Ammon's horn (tissue), 1 donor: ENCODE results near the gene EDDM3A.
"Not testable (repeated sequence)": the region's sequence is repeated elsewhere in the genome, so short reads cannot be mapped to it uniquely, and the experiment has no call there.

Source experiments
- DNase-seq: peaks from one replicate; pipeline ENCODE4 v3.0.0-alpha.2; 2016; ENCODE audit warnings: low spot score

EDDM3A gene

DNA sequence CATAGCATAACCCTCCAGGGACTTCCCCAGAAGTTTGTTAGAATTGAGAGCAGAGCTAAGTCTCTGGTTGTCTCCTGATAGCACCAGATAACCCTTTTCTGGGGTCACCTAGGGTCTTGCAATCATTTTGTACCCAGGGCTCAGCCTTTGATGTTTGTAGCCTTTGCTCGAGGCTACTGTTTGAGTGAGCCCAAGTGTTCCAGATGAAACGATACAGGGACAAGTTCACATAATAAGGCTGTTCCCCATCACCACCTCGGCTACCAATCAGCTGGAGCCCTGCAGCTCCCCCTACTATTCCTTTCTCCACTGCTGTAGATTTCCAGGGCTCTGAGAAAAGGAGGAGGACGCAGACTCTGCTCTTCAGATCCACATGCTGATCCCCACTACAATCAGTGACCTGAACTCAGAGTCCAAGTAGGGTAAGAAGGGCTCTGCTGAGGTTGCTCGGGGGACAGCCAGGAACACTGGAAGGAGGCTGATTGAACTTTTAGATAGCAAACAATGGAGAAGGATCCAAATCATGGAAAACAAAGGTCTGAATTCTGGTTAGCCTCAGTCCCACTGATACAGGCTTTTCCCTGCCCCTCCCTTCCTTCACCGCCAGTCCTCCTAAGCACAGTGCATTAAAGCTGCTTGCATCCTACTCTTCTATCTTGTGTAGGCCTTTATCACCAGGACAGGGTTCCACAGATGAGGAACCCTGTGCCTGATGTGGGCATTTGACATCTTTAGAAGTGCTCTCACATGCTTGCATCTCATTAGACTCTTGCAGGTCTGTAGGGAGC is at the start of gene EDDM3A:
Gene EDDM3A (plus strand): TSS at position 317 of the 788 bp plus-strand sequence. CDS start 1,694 bp downstream, outside the sequence.
- DNase-seq: no peak

DNA sequence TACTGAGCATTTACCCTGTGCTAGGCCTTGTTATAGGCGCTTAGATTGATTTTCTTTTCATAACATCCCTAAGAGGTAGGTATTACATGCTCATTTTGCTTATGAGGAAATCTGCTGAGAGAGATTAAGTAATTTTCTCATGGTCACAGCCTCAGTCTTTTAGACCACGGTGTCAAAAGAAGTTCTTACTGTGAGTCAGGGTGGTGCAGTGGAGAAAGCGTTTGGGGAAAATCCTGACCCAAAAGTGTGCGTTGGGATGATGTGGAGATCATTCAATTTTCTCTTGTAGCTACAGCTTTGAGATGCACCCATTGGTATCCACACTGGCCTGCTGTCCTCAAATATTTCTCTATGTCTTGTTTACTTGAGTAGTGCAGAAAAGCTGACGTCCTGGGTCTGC is 48.9 kb upstream of the EDDM3A start:
- no peak for DNase-seq

DNA sequence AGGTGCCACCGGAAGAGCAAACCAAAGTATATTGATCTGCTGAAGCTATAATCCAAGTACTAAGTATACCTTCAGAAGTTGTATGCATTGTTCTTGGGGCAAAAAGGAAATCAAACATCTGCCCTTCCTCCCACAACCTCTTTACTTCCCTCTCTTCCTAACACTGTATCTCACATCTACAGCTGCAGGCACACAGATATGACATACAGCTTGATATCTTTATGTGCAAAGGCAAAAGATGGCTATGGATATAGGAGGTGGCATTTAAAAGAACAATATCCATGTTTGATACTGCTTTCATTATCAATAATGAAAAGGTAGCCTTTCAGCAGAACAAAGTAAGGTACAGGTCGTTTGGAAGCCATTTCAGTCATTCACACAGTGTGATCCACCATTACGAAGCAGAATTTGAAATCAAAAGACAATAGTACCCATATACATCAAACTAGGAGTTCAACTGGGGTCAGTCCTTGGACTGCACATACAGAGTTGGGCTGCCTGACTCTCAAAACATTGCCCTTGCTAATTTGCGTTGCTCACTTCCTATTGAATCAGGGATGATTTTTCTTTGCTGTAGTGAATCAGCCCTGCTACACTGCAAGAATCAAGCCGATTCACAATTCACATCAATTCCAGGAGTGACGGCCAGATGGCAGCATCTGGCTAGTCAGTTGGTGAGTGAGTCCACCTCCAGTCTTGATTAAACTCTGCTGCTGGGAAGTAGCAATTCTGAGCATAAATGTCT is 48.2 kb upstream of the EDDM3A start:
- DNase-seq: peak; percentile 89

DNA sequence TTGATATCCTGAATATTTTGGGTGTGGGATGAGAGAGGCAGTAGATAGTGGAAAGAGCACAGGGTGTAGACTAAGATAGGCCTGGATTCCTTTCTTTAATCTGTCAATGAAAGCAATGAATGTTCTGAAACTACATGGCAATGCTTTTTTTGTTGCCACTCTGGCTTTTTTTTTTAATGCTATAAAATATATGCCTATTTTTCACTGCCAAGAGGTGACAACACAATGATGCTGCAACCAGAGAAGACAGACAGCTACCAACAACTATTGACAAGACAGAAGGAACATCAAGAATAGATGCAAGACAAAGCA is 47.7 kb upstream of the EDDM3A start:
- DNase-seq: no peak

DNA sequence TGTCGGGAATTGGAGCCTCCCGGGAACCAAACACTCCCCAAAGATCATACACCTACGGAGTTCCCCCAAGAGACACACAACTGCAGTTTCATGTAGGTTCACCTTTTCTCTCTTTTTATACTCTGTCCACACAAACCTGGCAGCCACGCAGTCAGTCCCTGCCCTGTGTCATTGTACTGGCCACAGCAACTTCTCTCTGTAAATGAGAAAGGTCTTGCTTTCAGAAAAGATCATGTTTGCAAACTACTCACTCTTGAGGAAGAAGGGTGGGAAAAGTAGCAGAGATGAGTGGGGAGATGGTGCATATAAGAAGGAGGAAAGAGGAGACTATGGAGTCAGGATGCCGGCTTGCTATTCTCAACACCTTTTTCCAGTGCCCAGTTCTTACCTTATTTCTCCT is 46.8 kb upstream of the EDDM3A start:
- DNase-seq: no peak

DNA sequence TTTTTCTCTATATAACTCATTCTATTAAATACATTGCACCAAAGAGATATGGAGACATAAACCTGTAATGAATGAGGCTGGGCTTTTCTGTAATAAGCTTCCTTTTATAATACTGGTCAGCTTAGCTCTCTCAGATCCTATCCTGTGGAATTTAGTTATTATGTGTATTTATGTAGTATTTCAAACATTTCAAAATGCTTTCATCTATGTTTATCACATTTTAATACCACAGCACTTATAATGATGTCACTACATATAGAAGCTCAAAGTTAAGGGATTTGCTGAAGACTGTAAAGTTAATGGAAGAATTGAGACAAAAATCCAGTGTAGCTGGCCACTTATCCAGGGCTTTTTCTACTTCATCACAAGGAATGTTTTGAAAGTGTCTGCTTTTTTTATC is 45.8 kb upstream of the EDDM3A start:
- DNase-seq: no peak

GRCh38 chr14:20700965-20701364 is 44.7 kb upstream of the EDDM3A start:
- DNase-seq: not testable (repeated sequence)

DNA sequence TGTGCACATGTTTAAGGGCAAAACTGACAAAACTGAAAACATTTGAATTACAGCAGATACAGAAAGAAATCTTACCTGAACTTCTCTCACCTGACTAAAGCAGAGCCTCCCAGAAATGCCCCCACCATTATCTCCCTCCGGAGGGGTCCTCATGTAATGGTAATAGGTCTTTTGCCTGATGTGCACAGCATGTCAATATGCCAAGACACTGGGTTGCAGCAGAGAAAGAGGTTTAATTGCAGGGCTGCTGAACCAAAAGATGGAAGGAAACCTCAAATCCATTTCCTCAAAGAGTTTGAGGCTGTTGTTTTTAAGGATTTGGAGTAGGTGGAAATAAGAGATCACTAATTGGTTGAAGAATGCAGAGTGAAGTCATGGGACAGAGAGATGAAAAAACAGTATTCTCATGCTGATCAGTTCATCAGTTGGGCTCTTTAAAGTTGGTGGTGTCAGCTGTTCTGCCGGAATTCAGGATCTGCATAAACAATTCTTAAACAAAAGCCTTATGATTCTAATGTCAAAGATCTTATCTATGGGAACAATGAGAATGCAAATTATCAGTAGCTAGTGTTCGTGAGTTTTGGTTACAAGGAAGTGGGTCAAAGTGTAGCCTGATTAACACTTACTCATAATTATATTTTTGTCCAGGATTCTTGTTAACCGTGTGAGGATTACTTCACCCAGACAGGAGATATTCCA is 38.9 kb upstream of the EDDM3A start:
- no peak for DNase-seq

DNA sequence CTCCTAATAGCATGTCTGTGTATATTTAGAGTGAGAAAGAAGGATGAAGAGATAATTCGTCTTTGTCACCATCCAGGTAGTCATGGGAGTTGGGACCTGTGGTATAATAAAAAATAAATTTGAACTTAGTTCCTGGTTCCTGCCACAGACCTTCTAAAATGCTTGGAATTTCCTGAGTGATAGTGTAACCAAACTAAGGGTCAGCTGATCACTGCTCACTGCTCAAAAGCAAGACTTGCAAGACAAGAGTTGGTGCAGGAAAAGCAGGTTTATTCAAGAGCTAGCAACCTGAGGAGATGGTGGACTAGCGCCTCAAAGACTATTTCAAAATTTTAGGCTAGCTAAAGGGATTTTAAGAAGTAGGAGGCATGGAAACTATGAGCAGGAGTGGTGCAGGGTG is 38.1 kb upstream of the EDDM3A start:
- no peak for DNase-seq

GRCh38 chr14:20711261-20711660 is 34.4 kb upstream of the EDDM3A start:
- no peak for DNase-seq

DNA sequence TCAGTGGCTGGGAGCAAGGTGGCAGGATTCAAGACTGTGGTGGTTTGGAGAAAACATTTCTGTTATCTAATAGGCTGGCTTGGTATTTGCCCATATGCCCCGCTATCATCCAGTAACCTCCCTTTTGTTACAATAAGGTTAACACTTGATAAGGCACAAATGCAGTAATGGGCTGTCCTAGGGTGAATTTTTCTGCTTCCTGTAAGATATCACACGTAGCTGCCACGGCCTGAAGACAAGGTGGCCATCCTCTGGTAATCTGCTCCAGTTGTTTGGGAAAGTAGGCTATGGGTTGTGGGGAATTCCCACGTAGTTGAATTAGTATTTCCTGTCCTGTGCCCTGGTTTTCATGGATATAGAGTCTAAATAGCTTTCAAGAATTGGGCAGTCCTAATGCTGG is 34.0 kb upstream of the EDDM3A start:
- DNase-seq: no peak

DNA sequence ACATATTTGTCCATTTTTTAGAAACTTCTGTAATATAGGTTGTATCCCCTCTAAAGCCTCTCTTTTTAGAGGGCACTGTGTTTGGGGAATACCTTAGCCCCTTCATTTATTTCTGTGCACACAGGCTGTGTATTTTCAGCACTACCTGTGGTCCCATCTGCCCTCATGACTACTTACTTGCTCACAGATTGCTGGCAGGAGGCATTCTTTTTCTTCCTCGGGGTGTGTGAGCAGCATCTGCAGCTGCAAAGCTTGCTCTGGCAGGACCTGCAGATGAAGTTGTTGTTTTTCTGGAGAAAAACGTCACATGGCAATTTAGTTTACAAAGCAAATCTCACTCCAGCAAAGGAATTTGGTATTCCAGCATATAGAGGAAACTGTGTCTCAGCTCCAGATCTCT is 32.8 kb upstream of the EDDM3A start:
- no peak for DNase-seq

- peak; percentile 80 for DNase-seq
These were observed 31.0 kb upstream of the EDDM3A start for GRCh38 chr14:20714593-20715250.

DNA sequence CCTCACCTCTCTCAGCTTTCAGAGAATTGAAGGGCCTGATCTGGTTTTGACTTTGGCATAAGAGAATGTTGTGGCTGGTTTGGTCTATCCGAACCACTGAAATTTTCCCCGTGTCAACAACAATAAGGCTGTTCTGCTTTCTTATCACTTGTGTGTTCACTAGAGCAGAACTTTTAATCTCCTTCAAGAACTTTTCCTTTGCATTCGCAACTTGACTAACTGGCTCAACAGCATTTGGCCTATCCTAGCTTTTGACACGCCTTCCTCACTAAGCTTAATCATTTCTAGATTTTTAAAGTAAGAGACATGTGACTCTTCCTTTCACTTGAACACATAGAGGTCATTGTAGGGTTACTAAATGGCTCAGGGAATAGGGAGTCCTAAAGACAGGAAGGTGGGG is 25.9 kb upstream of the EDDM3A start:
- no peak for DNase-seq

- no peak for DNase-seq
These were observed 24.9 kb upstream of the EDDM3A start for GRCh38 chr14:20720741-20721140.

- no peak for DNase-seq
These were observed 23.7 kb upstream of the EDDM3A start for GRCh38 chr14:20722016-20722415.

- DNase-seq: peak; percentile 6
These were observed 22.2 kb upstream of the EDDM3A start for GRCh38 chr14:20723488-20723887.

DNA sequence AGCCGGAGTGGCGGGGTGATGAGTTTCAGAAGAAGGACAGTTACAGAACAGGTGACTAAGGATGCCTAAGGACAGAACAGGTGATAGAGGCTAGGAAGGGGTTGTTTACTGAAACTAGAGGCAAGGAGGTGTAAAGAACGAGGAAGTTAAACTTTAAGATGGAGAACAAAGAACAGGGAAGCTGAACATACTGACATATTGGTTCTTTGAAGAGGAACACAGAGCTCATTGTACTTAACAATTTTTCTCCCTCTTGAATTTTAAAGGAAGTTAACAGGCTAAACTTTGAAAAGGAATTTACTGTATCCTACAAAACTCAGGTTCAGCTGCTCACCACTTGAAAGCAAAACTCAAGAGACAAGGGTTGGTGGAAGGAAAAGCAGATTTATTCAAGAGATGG is 19.6 kb upstream of the EDDM3A start:
- DNase-seq: not testable (repeated sequence)

DNA sequence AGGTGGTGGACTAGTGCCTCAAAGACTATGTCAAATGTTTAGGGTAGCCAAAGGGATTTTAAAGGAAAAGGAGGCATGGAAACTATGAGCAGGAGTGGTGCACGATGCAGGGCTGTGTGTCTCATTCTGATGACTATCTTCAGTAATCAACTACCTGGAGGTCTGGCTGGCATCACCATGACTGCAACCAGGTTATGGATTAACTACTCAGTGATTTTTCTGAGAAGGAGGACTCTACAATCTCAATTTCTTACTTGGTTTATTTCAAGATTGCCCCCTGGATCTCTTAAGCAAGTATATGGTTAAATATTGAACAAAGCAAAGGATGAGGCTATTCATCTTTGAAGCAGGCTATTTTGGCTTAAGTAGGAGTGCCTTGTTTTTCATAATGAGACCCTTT is 19.2 kb upstream of the EDDM3A start:
- no peak for DNase-seq

GRCh38 chr14:20730891-20731290 is 14.8 kb upstream of the EDDM3A start:
- no peak for DNase-seq

DNA sequence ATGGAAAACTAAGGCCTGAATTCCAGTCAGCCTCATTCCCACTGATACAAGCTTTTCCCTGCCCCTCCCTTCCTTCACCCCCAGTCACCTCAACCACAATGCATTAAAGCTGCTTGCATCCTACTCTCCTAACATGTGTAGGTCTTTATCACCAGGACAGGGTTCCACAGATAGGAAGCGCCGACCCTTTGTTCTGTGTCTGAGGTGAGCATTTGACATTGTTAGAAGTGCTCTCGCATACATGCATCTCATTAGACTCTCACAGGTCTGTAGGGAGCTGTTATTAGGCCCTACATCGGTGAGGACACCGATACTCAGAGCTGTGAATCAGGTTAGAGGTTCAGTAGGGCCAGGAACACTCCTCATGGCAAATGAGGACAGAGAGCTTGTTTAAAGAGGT is 13.2 kb upstream of the EDDM3A start:
- no peak for DNase-seq

DNA sequence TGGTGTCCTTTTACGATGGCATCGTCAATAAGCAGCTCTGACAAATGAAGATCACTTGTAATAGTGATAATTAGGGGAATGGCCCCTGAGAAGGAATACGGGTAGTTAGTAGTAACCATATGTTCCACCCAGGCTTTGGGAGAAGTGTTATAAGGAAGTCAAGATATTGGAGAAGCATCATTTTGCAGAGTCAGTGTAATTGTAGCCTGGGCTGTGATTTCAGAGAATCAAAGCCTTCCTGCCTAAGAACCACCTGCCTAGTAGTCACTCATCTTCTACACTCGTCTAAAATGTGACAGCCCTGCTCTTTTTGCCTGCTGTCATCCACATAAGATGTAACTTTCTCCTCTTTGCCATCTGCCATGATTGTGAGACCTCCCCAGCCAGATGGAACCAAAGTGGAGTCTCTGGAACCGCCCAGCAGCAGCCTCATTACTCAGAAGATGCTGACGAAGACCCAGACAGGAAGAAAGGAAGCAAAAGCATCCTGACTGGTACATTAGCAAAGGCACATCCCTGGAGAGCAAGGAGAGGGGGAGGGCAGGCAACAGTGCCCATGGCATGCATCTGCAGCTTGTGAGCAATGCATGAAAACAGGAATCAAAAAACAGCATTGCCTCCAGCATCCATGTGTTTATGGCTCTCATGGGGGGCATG is 12.6 kb upstream of the EDDM3A start:
- peak; percentile 28 for DNase-seq
